ENCODE results near the gene LRCH1. TPM values are rescaled to one million over a fixed set of nuclear protein-coding genes. Genes with fewer than 3 reads are reported as not detected.

The LRCH1 gene
- total and polyA plus RNA-seq, 2 experiments from 2014 or later: 4.7 to 5.0 TPM

GRCh38 chr13:46627462-46627861 is 74.5 kb downstream of the LRCH1 start:
- Histone ChIP-seq H3K27me3 (replicated peaks; ENCODE audit: insufficient read depth) (no peaks in the 10 kb centered on the region), H3K4me3 (no peak overlapping the region), H3K36me3 (ENCODE audit: low read depth) (no peaks in the 10 kb centered on the region), H3K4me1 (ENCODE audit: insufficient read depth) (peaks cover 7% of the 10 kb centered on the region), H3K9me2 (ENCODE audit: insufficient read depth) (no peaks in the 10 kb centered on the region), H2AFZ (no peak overlapping the region), H3K27ac (no peak overlapping the region), H3F3A (ENCODE audit: insufficient read depth) (peaks cover 5% of the 10 kb centered on the region; the same call in 1 of the 2 replicates), H3K79me2 (ENCODE audit: insufficient read depth) (peaks cover 93% of the 10 kb centered on the region), H3K4me2 (ENCODE audit: unreplicated experiment) (no peak overlapping the region), H3K9ac (no peak overlapping the region), H4K20me1 (ENCODE audit: insufficient read depth) (0 out of 2 replicates have a peak, but pooled peaks cover 2% of the 10 kb centered on the region), H3K9me3 (ENCODE audit: low read depth) (no peaks in the 10 kb centered on the region)
- in situ Hi-C loops (cut with MboI): no loop called here
- 96 to 99% methylated on average over 4 of the region's 4 CpGs for WGBS, 2 experiments (ENCODE audit: low coverage in 1 of 2, low lambda C conversion rate in 2 of 2, missing lambda C conversion rate in 2 of 2)
- DNase-seq: no peak
- TF ChIP-seq EZH2phosphoT487 (IDR thresholded peaks at IDR 0.05; ENCODE audit: insufficient read depth, low read depth) (no peak), EZH2 (IDR thresholded peaks at IDR 0.05; ENCODE audit: insufficient read depth, poor library complexity, severe bottlenecking) (no peak)

GRCh38 chr13:46628622-46629365 is 75.8 kb downstream of the LRCH1 start:
- TF ChIP-seq EZH2phosphoT487 (IDR thresholded peaks at IDR 0.05; ENCODE audit: insufficient read depth, low read depth): no peak
- no peak for TF ChIP-seq EZH2 (IDR thresholded peaks at IDR 0.05; ENCODE audit: insufficient read depth, poor library complexity, severe bottlenecking)
- no peaks in the 10 kb centered on the region for H4K20me1 ChIP-seq (ENCODE audit: insufficient read depth)
- DNase-seq: no peak
- no peaks in the 10 kb centered on the region for H3K9me3 ChIP-seq (ENCODE audit: low read depth)
- in situ Hi-C loops (cut with MboI): no loop called here
- H3K36me3 ChIP-seq (ENCODE audit: low read depth): no peaks in the 10 kb centered on the region
- H3K27me3 ChIP-seq (replicated peaks; ENCODE audit: insufficient read depth): no peaks in the 10 kb centered on the region
- no peak overlapping the region for H3K27ac ChIP-seq
- H3K79me2 ChIP-seq (ENCODE audit: insufficient read depth): peaks cover 91% of the 10 kb centered on the region
- H3K9me2 ChIP-seq (ENCODE audit: insufficient read depth): no peaks in the 10 kb centered on the region
- no peak overlapping the region for H3K9ac ChIP-seq
- WGBS, 2 experiments (ENCODE audit: low coverage in 1 of 2, low lambda C conversion rate in 2 of 2, missing lambda C conversion rate in 2 of 2): 95 to 98% methylated on average over 6 to 7 of the region's 7 CpGs
- H3K4me2 ChIP-seq (ENCODE audit: unreplicated experiment): no peak overlapping the region
- no peak overlapping the region for H2AFZ ChIP-seq
- peaks cover 11% of the 10 kb centered on the region for H3K4me1 ChIP-seq (ENCODE audit: insufficient read depth)
- H3F3A ChIP-seq (ENCODE audit: insufficient read depth): 0 out of 2 replicates have a peak, but pooled peaks cover 6% of the 10 kb centered on the region
- no peak overlapping the region for H3K4me3 ChIP-seq

- H3K27ac ChIP-seq: no peak overlapping the region
- 0 out of 2 replicates have a peak, but pooled peaks cover 6% of the 10 kb centered on the region for H3F3A ChIP-seq (ENCODE audit: insufficient read depth)
- no peaks in the 10 kb centered on the region for H3K9me3 ChIP-seq (ENCODE audit: low read depth)
- H4K20me1 ChIP-seq (ENCODE audit: insufficient read depth): no peaks in the 10 kb centered on the region
- peaks cover 11% of the 10 kb centered on the region for H3K4me1 ChIP-seq (ENCODE audit: insufficient read depth)
- DNase-seq: no peak
- TF ChIP-seq EZH2 (IDR thresholded peaks at IDR 0.05; ENCODE audit: insufficient read depth, poor library complexity, severe bottlenecking) (no peak), EZH2phosphoT487 (IDR thresholded peaks at IDR 0.05; ENCODE audit: insufficient read depth, low read depth) (no peak)
- no peaks in the 10 kb centered on the region for H3K36me3 ChIP-seq (ENCODE audit: low read depth)
- in situ Hi-C loops (cut with MboI): no loop called here
- no peak overlapping the region for H3K4me3 ChIP-seq
- WGBS, 2 experiments (ENCODE audit: low coverage in 1 of 2, low lambda C conversion rate in 2 of 2, missing lambda C conversion rate in 2 of 2): 92 to 100% methylated on average over 1 of the region's 1 CpG
- H3K9me2 ChIP-seq (ENCODE audit: insufficient read depth): no peaks in the 10 kb centered on the region
- peaks cover 91% of the 10 kb centered on the region for H3K79me2 ChIP-seq (ENCODE audit: insufficient read depth)
- H3K9ac ChIP-seq: no peak overlapping the region
- H2AFZ ChIP-seq: no peak overlapping the region
- H3K27me3 ChIP-seq (replicated peaks; ENCODE audit: insufficient read depth): no peaks in the 10 kb centered on the region
- H3K4me2 ChIP-seq (ENCODE audit: unreplicated experiment): no peak overlapping the region
Observed at GRCh38 chr13:46629811-46630413, 76.9 kb downstream of the LRCH1 start.

- WGBS, 2 experiments (ENCODE audit: low coverage in 1 of 2, low lambda C conversion rate in 2 of 2, missing lambda C conversion rate in 2 of 2): 52 to 65% methylated on average over 1 of the region's 1 CpG
- Histone ChIP-seq H4K20me1 (ENCODE audit: insufficient read depth) (no peaks in the 10 kb centered on the region), H3K27ac (no peak overlapping the region), H2AFZ (no peak overlapping the region), H3K4me1 (ENCODE audit: insufficient read depth) (peaks cover 11% of the 10 kb centered on the region), H3K36me3 (ENCODE audit: low read depth) (no peaks in the 10 kb centered on the region), H3K4me2 (ENCODE audit: unreplicated experiment) (no peak overlapping the region), H3K27me3 (replicated peaks; ENCODE audit: insufficient read depth) (no peaks in the 10 kb centered on the region), H3F3A (ENCODE audit: insufficient read depth) (0 out of 2 replicates have a peak, but pooled peaks cover 6% of the 10 kb centered on the region), H3K9me2 (ENCODE audit: insufficient read depth) (no peaks in the 10 kb centered on the region), H3K4me3 (no peak overlapping the region), H3K9me3 (ENCODE audit: low read depth) (no peaks in the 10 kb centered on the region), H3K9ac (no peak overlapping the region), H3K79me2 (ENCODE audit: insufficient read depth) (peaks cover 87% of the 10 kb centered on the region)
- no peak for TF ChIP-seq EZH2phosphoT487 (IDR thresholded peaks at IDR 0.05; ENCODE audit: insufficient read depth, low read depth)
- TF ChIP-seq EZH2 (IDR thresholded peaks at IDR 0.05; ENCODE audit: insufficient read depth, poor library complexity, severe bottlenecking): no peak
- in situ Hi-C loops (cut with MboI): no loop called here
- DNase-seq: no peak
Observed at GRCh38 chr13:46630431-46631178, 77.6 kb downstream of the LRCH1 start.
